Suppressor macrophage treated with lipopolysaccharide for 1 hour (primary cell): ENCODE results near the gene PRAC2.
A peak's percentile ranks its signal among the peaks of the same experiment; 100 is the strongest.
"Not testable (repeated sequence)": the region's sequence is repeated elsewhere in the genome, so short reads cannot be mapped to it uniquely, and the experiment has no call there.

ENCODE experiments used
- DNase-seq, 3 donors: peaks; one replicate each; pipeline ENCODE4 v3.0.0-alpha.2; 2020 to 2022

Gene PRAC2

GRCh38 chr17:48722915-48723422, at the start of gene PRAC2:
Gene PRAC2 (plus strand): TSS chr17:48723185. CDS start chr17:48724411, 1,226 bp downstream.
- DNase-seq: peak in 2 of 3 donors; percentile 30 to 41

- no peak for DNase-seq
Measured at GRCh38 chr17:48676963-48677558, 45.9 kb upstream of the PRAC2 start.

- peak; percentile 62 to 86 (median 76) for DNase-seq
Measured at GRCh38 chr17:48678141-48678971, 44.6 kb upstream of the PRAC2 start.

- peak in 2 of 3 donors; percentile 32 to 36 for DNase-seq
Measured at GRCh38 chr17:48679385-48680096, 43.4 kb upstream of the PRAC2 start.

GRCh38 chr17:48681609-48682008, 41.4 kb upstream of the PRAC2 start:
- DNase-seq: no peak

GRCh38 chr17:48690655-48691054, 32.3 kb upstream of the PRAC2 start:
- no peak for DNase-seq

GRCh38 chr17:48692049-48692448, 30.9 kb upstream of the PRAC2 start:
- no peak for DNase-seq

GRCh38 chr17:48693178-48693577, 29.8 kb upstream of the PRAC2 start:
- DNase-seq: no peak

GRCh38 chr17:48701864-48702532, 21.0 kb upstream of the PRAC2 start:
- no peak for DNase-seq

GRCh38 chr17:48704361-48705248, 18.4 kb upstream of the PRAC2 start:
- no peak for DNase-seq

- no peak for DNase-seq
Measured at GRCh38 chr17:48711128-48711527, 11.9 kb upstream of the PRAC2 start.

GRCh38 chr17:48715496-48716399, 7.2 kb upstream of the PRAC2 start:
- DNase-seq: no peak

- DNase-seq: not testable (repeated sequence)
Measured at GRCh38 chr17:48716549-48716948, 6.4 kb upstream of the PRAC2 start.

- no peak for DNase-seq
Measured at GRCh38 chr17:48717367-48718226, 5.4 kb upstream of the PRAC2 start.

- DNase-seq: no peak
Measured at GRCh38 chr17:48718227-48718760, 4.7 kb upstream of the PRAC2 start.

GRCh38 chr17:48718761-48719641, 4.0 kb upstream of the PRAC2 start:
- no peak for DNase-seq

GRCh38 chr17:48719642-48720265, 3.2 kb upstream of the PRAC2 start:
- DNase-seq: no peak
